Measurements from ENCODE around the gene PTCSC3. TPM values are rescaled to one million over a fixed set of nuclear protein-coding genes. Genes with fewer than 3 reads are reported as not detected.

The PTCSC3 gene
- total and polyA plus RNA-seq, 2 of the 13 experiments (the other 11 are each of a cell fraction or from before 2014, with no cell fraction given), result not detected

DNA sequence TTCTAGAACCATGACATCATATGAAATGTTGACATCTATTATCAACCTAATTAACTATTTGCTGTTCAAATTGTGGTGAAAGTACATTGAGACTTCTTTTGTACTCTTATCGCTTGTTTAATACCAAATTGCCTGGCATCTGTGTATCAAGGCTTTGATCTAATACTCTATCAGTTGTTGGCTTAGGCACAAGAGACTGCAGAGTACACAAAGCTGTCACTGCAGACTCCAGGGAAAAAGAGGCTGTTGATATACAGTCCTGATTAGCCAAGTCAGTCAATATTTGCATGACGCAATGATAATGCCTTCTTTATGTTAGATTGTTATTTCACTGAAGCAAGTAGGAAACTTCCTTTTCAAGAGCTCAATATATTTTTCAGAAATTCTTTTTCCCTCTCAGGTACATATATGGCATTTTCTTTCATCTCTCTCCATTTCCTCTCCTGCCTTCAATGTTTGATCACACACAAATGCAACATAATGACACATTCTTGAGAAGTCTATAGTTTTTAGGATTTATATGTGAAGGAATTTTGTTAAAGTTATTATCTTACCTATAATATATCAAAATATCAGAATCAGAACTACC is 32.3 kb upstream of the PTCSC3 start (continued):
- TF ChIP-seq, protein P1, sequence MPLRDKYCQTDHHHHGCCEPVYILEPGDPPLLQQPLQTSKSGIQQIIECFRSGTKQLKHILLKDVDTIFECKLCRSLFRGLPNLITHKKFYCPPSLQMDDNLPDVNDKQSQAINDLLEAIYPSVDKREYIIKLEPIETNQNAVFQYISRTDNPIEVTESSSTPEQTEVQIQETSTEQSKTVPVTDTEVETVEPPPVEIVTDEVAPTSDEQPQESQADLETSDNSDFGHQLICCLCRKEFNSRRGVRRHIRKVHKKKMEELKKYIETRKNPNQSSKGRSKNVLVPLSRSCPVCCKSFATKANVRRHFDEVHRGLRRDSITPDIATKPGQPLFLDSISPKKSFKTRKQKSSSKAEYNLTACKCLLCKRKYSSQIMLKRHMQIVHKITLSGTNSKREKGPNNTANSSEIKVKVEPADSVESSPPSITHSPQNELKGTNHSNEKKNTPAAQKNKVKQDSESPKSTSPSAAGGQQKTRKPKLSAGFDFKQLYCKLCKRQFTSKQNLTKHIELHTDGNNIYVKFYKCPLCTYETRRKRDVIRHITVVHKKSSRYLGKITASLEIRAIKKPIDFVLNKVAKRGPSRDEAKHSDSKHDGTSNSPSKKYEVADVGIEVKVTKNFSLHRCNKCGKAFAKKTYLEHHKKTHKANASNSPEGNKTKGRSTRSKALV (CRISPR knock-in tag; IDR thresholded peaks at IDR 0.05), result no peak
- TF ChIP-seq, protein P2, sequence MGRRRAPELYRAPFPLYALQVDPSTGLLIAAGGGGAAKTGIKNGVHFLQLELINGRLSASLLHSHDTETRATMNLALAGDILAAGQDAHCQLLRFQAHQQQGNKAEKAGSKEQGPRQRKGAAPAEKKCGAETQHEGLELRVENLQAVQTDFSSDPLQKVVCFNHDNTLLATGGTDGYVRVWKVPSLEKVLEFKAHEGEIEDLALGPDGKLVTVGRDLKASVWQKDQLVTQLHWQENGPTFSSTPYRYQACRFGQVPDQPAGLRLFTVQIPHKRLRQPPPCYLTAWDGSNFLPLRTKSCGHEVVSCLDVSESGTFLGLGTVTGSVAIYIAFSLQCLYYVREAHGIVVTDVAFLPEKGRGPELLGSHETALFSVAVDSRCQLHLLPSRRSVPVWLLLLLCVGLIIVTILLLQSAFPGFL (CRISPR knock-in tag; IDR thresholded peaks at IDR 0.05), result no peak
- TF ChIP-seq, protein P3, sequence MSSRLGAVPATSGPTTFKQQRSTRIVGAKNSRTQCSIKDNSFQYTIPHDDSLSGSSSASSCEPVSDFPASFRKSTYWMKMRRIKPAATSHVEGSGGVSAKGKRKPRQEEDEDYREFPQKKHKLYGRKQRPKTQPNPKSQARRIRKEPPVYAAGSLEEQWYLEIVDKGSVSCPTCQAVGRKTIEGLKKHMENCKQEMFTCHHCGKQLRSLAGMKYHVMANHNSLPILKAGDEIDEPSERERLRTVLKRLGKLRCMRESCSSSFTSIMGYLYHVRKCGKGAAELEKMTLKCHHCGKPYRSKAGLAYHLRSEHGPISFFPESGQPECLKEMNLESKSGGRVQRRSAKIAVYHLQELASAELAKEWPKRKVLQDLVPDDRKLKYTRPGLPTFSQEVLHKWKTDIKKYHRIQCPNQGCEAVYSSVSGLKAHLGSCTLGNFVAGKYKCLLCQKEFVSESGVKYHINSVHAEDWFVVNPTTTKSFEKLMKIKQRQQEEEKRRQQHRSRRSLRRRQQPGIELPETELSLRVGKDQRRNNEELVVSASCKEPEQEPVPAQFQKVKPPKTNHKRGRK (CRISPR knock-in tag; IDR thresholded peaks at IDR 0.05), result no peak
- TF ChIP-seq HNRNPUL1 (IDR thresholded peaks at IDR 0.05; ENCODE audit: low read depth, low read length), result peak; percentile 64; the same call in 1 of the 2 replicates
- peak; percentile 99 for TF ChIP-seq TBX2 (CRISPR knock-in tag; IDR thresholded peaks at IDR 0.05; ENCODE audit: borderline replicate concordance)
- TF ChIP-seq, protein P4, sequence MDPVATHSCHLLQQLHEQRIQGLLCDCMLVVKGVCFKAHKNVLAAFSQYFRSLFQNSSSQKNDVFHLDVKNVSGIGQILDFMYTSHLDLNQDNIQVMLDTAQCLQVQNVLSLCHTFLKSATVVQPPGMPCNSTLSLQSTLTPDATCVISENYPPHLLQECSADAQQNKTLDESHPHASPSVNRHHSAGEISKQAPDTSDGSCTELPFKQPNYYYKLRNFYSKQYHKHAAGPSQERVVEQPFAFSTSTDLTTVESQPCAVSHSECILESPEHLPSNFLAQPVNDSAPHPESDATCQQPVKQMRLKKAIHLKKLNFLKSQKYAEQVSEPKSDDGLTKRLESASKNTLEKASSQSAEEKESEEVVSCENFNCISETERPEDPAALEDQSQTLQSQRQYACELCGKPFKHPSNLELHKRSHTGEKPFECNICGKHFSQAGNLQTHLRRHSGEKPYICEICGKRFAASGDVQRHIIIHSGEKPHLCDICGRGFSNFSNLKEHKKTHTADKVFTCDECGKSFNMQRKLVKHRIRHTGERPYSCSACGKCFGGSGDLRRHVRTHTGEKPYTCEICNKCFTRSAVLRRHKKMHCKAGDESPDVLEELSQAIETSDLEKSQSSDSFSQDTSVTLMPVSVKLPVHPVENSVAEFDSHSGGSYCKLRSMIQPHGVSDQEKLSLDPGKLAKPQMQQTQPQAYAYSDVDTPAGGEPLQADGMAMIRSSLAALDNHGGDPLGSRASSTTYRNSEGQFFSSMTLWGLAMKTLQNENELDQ (CRISPR knock-in tag; IDR thresholded peaks at IDR 0.05; ENCODE audit: borderline replicate concordance), result 0 out of 2 replicates have a peak, but pooled peaks have one; percentile 35
- TF ChIP-seq THAP11 (CRISPR knock-in tag; IDR thresholded peaks at IDR 0.05), result peak; percentile 45; the same call in 1 of the 2 replicates
- no peak for TF ChIP-seq SP140L (CRISPR knock-in tag; IDR thresholded peaks at IDR 0.05; ENCODE audit: borderline replicate concordance)
- TF ChIP-seq ZNF484 (CRISPR knock-in tag; IDR thresholded peaks at IDR 0.05; ENCODE audit: borderline replicate concordance, low read depth), result no peak
- TF ChIP-seq ZNF264 (CRISPR knock-in tag; IDR thresholded peaks at IDR 0.05), result no peak; the same call in 1 of the 2 replicates
- no peak for TF ChIP-seq ISX (CRISPR knock-in tag; conservative IDR thresholded peaks at IDR 0.05)
- no peak for TF ChIP-seq SUZ12 (IDR thresholded peaks at IDR 0.05; ENCODE audit: low read depth, low read length)
- no peak for TF ChIP-seq SMC3 (IDR thresholded peaks at IDR 0.05; ENCODE audit: low read length)
- TF ChIP-seq, protein P5, sequence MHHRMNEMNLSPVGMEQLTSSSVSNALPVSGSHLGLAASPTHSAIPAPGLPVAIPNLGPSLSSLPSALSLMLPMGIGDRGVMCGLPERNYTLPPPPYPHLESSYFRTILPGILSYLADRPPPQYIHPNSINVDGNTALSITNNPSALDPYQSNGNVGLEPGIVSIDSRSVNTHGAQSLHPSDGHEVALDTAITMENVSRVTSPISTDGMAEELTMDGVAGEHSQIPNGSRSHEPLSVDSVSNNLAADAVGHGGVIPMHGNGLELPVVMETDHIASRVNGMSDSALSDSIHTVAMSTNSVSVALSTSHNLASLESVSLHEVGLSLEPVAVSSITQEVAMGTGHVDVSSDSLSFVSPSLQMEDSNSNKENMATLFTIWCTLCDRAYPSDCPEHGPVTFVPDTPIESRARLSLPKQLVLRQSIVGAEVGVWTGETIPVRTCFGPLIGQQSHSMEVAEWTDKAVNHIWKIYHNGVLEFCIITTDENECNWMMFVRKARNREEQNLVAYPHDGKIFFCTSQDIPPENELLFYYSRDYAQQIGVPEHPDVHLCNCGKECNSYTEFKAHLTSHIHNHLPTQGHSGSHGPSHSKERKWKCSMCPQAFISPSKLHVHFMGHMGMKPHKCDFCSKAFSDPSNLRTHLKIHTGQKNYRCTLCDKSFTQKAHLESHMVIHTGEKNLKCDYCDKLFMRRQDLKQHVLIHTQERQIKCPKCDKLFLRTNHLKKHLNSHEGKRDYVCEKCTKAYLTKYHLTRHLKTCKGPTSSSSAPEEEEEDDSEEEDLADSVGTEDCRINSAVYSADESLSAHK (CRISPR knock-in tag; IDR thresholded peaks at IDR 0.05; ENCODE audit: borderline replicate concordance), result no peak
- TF ChIP-seq ONECUT2 (CRISPR knock-in tag; IDR thresholded peaks at IDR 0.05), result peak; percentile 69
- TF ChIP-seq ASH2L (IDR thresholded peaks at IDR 0.05; ENCODE audit: insufficient read length, low read depth, low read length), result no peak
- no peak for TF ChIP-seq ZNF761 (CRISPR knock-in tag; conservative IDR thresholded peaks at IDR 0.05)
- TF ChIP-seq TRIM24 (CRISPR knock-in tag; IDR thresholded peaks at IDR 0.05), result no peak
- TF ChIP-seq CBX1 (IDR thresholded peaks at IDR 0.05; ENCODE audit: low read depth), result no peak
- TF ChIP-seq ZNF569 (CRISPR knock-in tag; IDR thresholded peaks at IDR 0.05; ENCODE audit: borderline replicate concordance), result no peak

Measured in HepG2 (cell line).